ENCODE results near the gene HOXB8.

Gene HOXB8

DNA sequence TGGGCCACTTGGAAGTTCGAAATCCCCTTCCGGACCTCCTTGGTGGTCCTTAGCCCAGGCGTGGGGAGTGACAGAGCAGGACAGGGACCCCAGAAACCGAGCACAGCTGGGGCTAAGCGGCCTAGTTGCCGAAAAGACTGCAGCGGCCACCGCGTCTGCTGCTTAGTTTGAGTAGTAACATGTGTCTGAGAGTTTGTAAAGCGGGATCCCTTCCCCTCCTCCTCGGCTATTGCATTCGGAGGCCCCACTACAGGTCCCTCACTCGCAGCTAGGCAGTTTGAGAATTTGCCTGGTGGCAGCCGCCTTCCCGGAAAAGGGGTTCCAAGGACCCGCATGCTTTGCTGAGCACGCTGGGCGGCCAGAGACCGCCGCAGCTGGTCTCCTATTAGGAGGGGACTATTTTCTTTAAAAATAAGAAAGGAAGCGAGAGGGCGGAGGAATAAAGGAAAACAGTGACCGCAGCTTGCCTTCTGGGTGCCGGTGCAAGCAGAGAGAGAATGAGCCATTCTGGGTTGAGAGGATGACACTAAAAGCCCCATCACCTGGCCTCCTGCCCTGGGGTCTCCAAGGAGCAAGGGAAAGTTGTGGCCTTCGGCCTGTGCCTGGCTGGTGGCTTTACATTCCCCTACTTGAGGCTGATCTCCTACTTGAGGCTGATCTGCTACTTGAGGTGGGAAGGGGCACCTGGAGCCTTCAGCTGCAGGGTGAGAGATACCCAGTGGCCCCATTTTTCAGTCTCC is 20.4 kb downstream of the HOXB8 start:
- H3K79me2 ChIP-seq (ENCODE audit: insufficient read depth, low read depth): no peaks in the 10 kb centered on the region
- H4K20me1 ChIP-seq (ENCODE audit: insufficient read depth): no peaks in the 10 kb centered on the region
- H3K36me3 ChIP-seq (ENCODE audit: insufficient read depth): no peaks in the 10 kb centered on the region
- TF ChIP-seq CTCF (conservative IDR thresholded peaks at IDR 0.05; ENCODE audit: low read depth, low read length): no peak
- no peak overlapping the region for H3K4me3 ChIP-seq (IDR thresholded peaks at IDR 0.05; ENCODE audit: insufficient read depth, low read depth, low read length)
- peaks cover 31% of the 10 kb centered on the region for H3K27me3 ChIP-seq (ENCODE audit: insufficient read depth, low read depth)
- H3K27ac ChIP-seq: no peak overlapping the region
- peaks cover 5% of the 10 kb centered on the region for H3K4me1 ChIP-seq (ENCODE audit: low read depth, poor library complexity, severe bottlenecking)
- 0 out of 2 replicates have a peak overlapping the region, but pooled peaks have one; percentile 79 for H2AFZ ChIP-seq (ENCODE audit: low read depth)
- no peak overlapping the region for H3K9ac ChIP-seq
- H3K4me2 ChIP-seq: no peak overlapping the region

DNA sequence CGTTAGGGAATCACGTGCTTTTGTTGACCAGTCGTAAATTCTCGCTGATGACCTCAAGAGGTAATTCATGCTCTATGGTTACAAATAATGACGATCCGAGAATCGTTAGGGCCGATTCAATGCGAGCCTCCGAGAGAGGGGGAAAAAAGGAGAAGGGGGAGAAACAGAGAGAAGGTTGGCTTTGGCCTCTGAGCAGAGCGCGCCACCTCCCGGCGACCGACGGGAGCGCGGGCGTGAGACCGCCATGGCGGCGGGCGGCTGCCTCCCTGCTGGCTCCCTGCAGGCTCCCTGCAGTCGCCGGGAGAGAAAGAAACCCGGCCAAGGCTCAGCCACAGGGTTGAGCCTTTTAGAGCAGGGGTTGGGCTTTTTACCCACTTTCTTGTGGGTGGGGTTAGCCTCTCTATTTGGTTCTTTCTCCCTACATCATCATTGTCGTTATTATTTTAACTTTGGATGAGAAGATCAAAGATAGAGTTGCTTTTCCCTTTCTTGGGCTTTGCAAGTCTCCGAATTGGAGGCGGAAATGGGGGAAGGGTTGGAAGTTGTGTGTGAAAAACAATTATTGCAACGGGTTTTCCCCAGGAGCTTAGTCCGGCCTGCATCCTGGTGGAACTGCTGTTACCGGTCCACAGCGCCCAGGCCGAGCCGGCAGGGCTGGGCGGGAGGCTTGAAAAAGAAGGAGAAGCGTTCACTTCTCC is 21.1 kb downstream of the HOXB8 start:
- Histone ChIP-seq H2AFZ (ENCODE audit: low read depth) (peak overlapping the region; percentile 79), H3K27me3 (ENCODE audit: insufficient read depth, low read depth) (peaks cover 25% of the 10 kb centered on the region), H3K9ac (no peak overlapping the region), H3K36me3 (ENCODE audit: insufficient read depth) (no peaks in the 10 kb centered on the region), H3K27ac (no peak overlapping the region), H3K4me2 (peak overlapping the region; percentile 47), H3K79me2 (ENCODE audit: insufficient read depth, low read depth) (no peaks in the 10 kb centered on the region), H4K20me1 (ENCODE audit: insufficient read depth) (no peaks in the 10 kb centered on the region), H3K4me3 (IDR thresholded peaks at IDR 0.05; ENCODE audit: insufficient read depth, low read depth, low read length) (no peak overlapping the region), H3K4me1 (ENCODE audit: low read depth, poor library complexity, severe bottlenecking) (peaks cover 5% of the 10 kb centered on the region)
- TF ChIP-seq CTCF (conservative IDR thresholded peaks at IDR 0.05; ENCODE audit: low read depth, low read length): peak; percentile 75

- TF ChIP-seq CTCF (conservative IDR thresholded peaks at IDR 0.05; ENCODE audit: low read depth, low read length): no peak
- peaks cover 5% of the 10 kb centered on the region for H3K4me1 ChIP-seq (ENCODE audit: low read depth, poor library complexity, severe bottlenecking)
- no peaks in the 10 kb centered on the region for H4K20me1 ChIP-seq (ENCODE audit: insufficient read depth)
- no peak within 1 kb of the TSS for H3K27ac ChIP-seq
- H3K9ac ChIP-seq: no peak within 1 kb of the TSS
- H3K4me3 ChIP-seq (IDR thresholded peaks at IDR 0.05; ENCODE audit: insufficient read depth, low read depth, low read length): no peak within 1 kb of the TSS
- H3K36me3 ChIP-seq (ENCODE audit: insufficient read depth): no peaks in the 10 kb centered on the region
- H2AFZ ChIP-seq (ENCODE audit: low read depth): peak within 1 kb of the TSS; percentile 79
- H3K27me3 ChIP-seq (ENCODE audit: insufficient read depth, low read depth): peaks cover 17% of the 10 kb centered on the region
- peak within 1 kb of the TSS; percentile 71 for H3K4me2 ChIP-seq
- H3K79me2 ChIP-seq (ENCODE audit: insufficient read depth, low read depth): no peaks in the 10 kb centered on the region
Observed at GRCh38 chr17:48593126-48593829, 21.8 kb downstream of the HOXB8 start, which contains the start of gene HOXB5. Gene HOXB5, minus strand, starts transcription at chr17:48593779. Its CDS starts 97 bp downstream, at chr17:48593682.

DNA sequence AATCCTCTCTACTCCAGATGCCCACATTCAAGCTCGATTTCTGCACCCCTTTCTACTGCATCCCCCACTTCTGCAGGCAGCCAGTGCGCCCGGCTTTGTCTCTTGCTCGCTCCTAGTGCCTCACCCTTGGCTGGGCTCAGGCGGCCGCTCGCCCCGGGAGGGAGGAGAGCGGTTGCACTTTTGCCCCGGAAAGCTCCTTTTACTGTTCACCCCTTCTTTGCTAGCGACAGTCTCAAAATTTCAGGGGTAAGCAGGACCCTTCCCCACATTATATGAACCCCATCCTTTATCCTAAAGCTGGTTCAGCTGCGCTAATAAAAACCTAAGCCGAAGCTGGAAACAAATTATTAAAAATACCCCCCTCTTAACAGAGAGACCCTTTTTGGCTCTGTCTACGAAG is 22.5 kb downstream of the HOXB8 start:
- Histone ChIP-seq H4K20me1 (ENCODE audit: insufficient read depth) (no peaks in the 10 kb centered on the region), H3K4me1 (ENCODE audit: low read depth, poor library complexity, severe bottlenecking) (peaks cover 5% of the 10 kb centered on the region), H3K27ac (no peak overlapping the region), H3K9ac (no peak overlapping the region), H3K4me3 (IDR thresholded peaks at IDR 0.05; ENCODE audit: insufficient read depth, low read depth, low read length) (no peak overlapping the region), H3K79me2 (ENCODE audit: insufficient read depth, low read depth) (no peaks in the 10 kb centered on the region), H3K36me3 (ENCODE audit: insufficient read depth) (no peaks in the 10 kb centered on the region), H2AFZ (ENCODE audit: low read depth) (no peak overlapping the region), H3K4me2 (no peak overlapping the region), H3K27me3 (ENCODE audit: insufficient read depth, low read depth) (peaks cover 10% of the 10 kb centered on the region)
- no peak for TF ChIP-seq CTCF (conservative IDR thresholded peaks at IDR 0.05; ENCODE audit: low read depth, low read length)

Measured in KMS-11 (cell line).